ENCODE results near the gene TGFBR3. TPM values are rescaled to one million over a fixed set of nuclear protein-coding genes. Genes with fewer than 3 reads are reported as not detected.

The TGFBR3 gene
- total and polyA plus RNA-seq, 9 of the 15 experiments (the other 6 are each of a cell fraction or from before 2014, with no cell fraction given): 3.6 to 32.4 (median 15.6) TPM

- TF ChIP-seq RBM34 (IDR thresholded peaks at IDR 0.05; ENCODE audit: borderline replicate concordance, insufficient read depth, low read length) (no peak), UBTF (IDR thresholded peaks at IDR 0.05; ENCODE audit: borderline replicate concordance in 1 of 2, low read depth in 2 of 2, low read length in 2 of 2) (no peak), FOXA3 (CRISPR knock-in tag; conservative IDR thresholded peaks at IDR 0.05 in 1 of 2, IDR thresholded peaks at IDR 0.05 in 1 of 2) (no peak), PRMT5 (CRISPR knock-in tag; IDR thresholded peaks at IDR 0.05) (no peak), HNRNPK (IDR thresholded peaks at IDR 0.05; ENCODE audit: low read depth, low read length, poor library complexity, severe bottlenecking) (no peak)
- TF ChIP-seq, protein P1, sequence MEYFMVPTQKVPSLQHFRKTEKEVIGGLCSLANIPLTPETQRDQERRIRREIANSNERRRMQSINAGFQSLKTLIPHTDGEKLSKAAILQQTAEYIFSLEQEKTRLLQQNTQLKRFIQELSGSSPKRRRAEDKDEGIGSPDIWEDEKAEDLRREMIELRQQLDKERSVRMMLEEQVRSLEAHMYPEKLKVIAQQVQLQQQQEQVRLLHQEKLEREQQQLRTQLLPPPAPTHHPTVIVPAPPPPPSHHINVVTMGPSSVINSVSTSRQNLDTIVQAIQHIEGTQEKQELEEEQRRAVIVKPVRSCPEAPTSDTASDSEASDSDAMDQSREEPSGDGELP (CRISPR knock-in tag; IDR thresholded peaks at IDR 0.05; ENCODE audit: borderline replicate concordance): no peak
Observed at GRCh38 chr1:91817211-91817905, 68.6 kb downstream of the TGFBR3 start (continued).
